H9 (cell line): ENCODE results near the gene TRPM4. TPM values are rescaled to one million over a fixed set of nuclear protein-coding genes. Genes with fewer than 3 reads are reported as not detected.

Experiments used
- DNase-seq: peaks from one replicate; pipeline ENCODE4 v3.0.0-alpha.2; 2017
- H2AFZ ChIP-seq: one replicate; pipeline ENCODE4 v1.6.1; 2013; ENCODE audit warnings: mild to moderate bottlenecking, low read length, control low read depth, moderate library complexity
- H2AK5ac ChIP-seq: 2 replicates; pipeline ENCODE4 v1.6.1; 2013; ENCODE audit warnings: low read length, control low read depth, mixed read lengths; ENCODE audit not compliant: insufficient read length
- H2BK120ac ChIP-seq: one replicate; pipeline ENCODE4 v1.6.1; 2013; ENCODE audit warnings: low read depth, mild to moderate bottlenecking, low read length, control low read depth, inconsistent platforms; ENCODE audit not compliant: poor library complexity, severe bottlenecking
- H2BK12ac ChIP-seq: 2 replicates; pipeline ENCODE4 v1.6.1; 2013; ENCODE audit warnings: low read length, control low read depth, mixed read lengths, low read depth; ENCODE audit not compliant: insufficient read length
- H2BK15ac ChIP-seq: 2 replicates; pipeline ENCODE4 v1.6.1; 2013; ENCODE audit warnings: low read depth, low read length, control low read depth
- H2BK20ac ChIP-seq: one replicate; pipeline ENCODE4 v1.6.1; 2013; ENCODE audit warnings: low read depth, mild to moderate bottlenecking, low read length, control low read depth, inconsistent platforms; ENCODE audit not compliant: poor library complexity, severe bottlenecking
- H2BK5ac ChIP-seq: 2 replicates; pipeline ENCODE4 v1.6.1; 2013; ENCODE audit warnings: low read length, control low read depth, mixed read lengths; ENCODE audit not compliant: insufficient read length
- H3K14ac ChIP-seq: 2 replicates; pipeline ENCODE4 v1.6.1; 2013; ENCODE audit warnings: low read length, control low read depth; ENCODE audit not compliant: insufficient read depth
- H3K18ac ChIP-seq: 2 replicates; pipeline ENCODE4 v1.6.1; 2013; ENCODE audit warnings: low read depth, mild to moderate bottlenecking, mixed read lengths, low read length, control low read depth; ENCODE audit not compliant: insufficient read length
- H3K23ac ChIP-seq: 2 replicates; pipeline ENCODE4 v1.6.1; 2013; ENCODE audit warnings: low read length, control low read depth, mixed read lengths, low read depth; ENCODE audit not compliant: insufficient read length
- H3K23me2 ChIP-seq: 2 replicates; pipeline ENCODE4 v1.6.1; 2013; ENCODE audit warnings: low read depth, mild to moderate bottlenecking, mixed read lengths, low read length, control low read depth; ENCODE audit not compliant: insufficient read length, poor library complexity, severe bottlenecking
- H3K27ac ChIP-seq: 2 replicates; pipeline ENCODE4 v1.5.1; 2013; ENCODE audit warnings: low read length, control low read depth, mixed read lengths, low read depth; ENCODE audit not compliant: insufficient read length
- H3K27me3 ChIP-seq: 2 replicates; pipeline ENCODE4 v1.6.1; 2013; ENCODE audit warnings: low read length, control low read depth, inconsistent platforms; ENCODE audit not compliant: insufficient read depth
- H3K4ac ChIP-seq: 2 replicates; pipeline ENCODE4 v1.6.1; 2013; ENCODE audit warnings: low read depth, mild to moderate bottlenecking, control low read depth, inconsistent platforms, low read length, moderate library complexity
- H3K4me1 ChIP-seq: 2 replicates; pipeline ENCODE4 v1.6.1; 2013; ENCODE audit warnings: low read length, control low read depth, inconsistent platforms; ENCODE audit not compliant: insufficient read depth
- H3K4me2 ChIP-seq: 2 replicates; pipeline ENCODE4 v1.6.1; 2013; ENCODE audit warnings: low read length, control low read depth, mixed read lengths; ENCODE audit not compliant: insufficient read length, insufficient read depth
- H3K56ac ChIP-seq: 2 replicates; pipeline ENCODE4 v1.6.1; 2013; ENCODE audit warnings: low read depth, mild to moderate bottlenecking, mixed read lengths, low read length, control low read depth; ENCODE audit not compliant: insufficient read length
- H3K79me1 ChIP-seq: 2 replicates; pipeline ENCODE4 v1.6.1; 2013; ENCODE audit warnings: low read depth, mild to moderate bottlenecking, moderate library complexity, low read length, control low read depth, inconsistent platforms; ENCODE audit not compliant: insufficient read depth, poor library complexity, severe bottlenecking
- H3K79me2 ChIP-seq: 2 replicates; pipeline ENCODE4 v1.6.1; 2013; ENCODE audit warnings: low read length, control low read depth, inconsistent platforms; ENCODE audit not compliant: insufficient read depth
- H3K9ac ChIP-seq: 2 replicates; pipeline ENCODE4 v1.6.1; 2013; ENCODE audit warnings: low read length, control low read depth, mixed read lengths; ENCODE audit not compliant: insufficient read length; ENCODE audit errors: extremely low read depth
- H3K9me3 ChIP-seq: one replicate; pipeline ENCODE4 v1.6.1; 2013; ENCODE audit warnings: low read depth, low read length, inconsistent platforms; ENCODE audit not compliant: control insufficient read depth
- H3T11ph ChIP-seq: one replicate; pipeline ENCODE4 v1.6.1; 2013; ENCODE audit warnings: mild to moderate bottlenecking, low read length, control low read depth, inconsistent platforms
- H4K20me1 ChIP-seq: one replicate; pipeline ENCODE4 v1.6.1; 2013; ENCODE audit not compliant: control insufficient read depth, insufficient read length, insufficient read depth
- H4K5ac ChIP-seq: 2 replicates; pipeline ENCODE4 v1.6.1; 2013; ENCODE audit warnings: low read depth, mild to moderate bottlenecking, mixed read lengths, low read length, control low read depth; ENCODE audit not compliant: insufficient read length
- H4K8ac ChIP-seq: replicated peaks from 2 replicates; pipeline ENCODE4 v1.6.1; 2013; ENCODE audit warnings: low read length, control low read depth, mixed read lengths, low read depth; ENCODE audit not compliant: insufficient read length
- H4K91ac ChIP-seq: 2 replicates; pipeline ENCODE4 v1.6.1; 2013; ENCODE audit warnings: low read depth, mild to moderate bottlenecking, moderate library complexity, mixed read lengths, low read length, control low read depth; ENCODE audit not compliant: insufficient read length
- H3K27ac Mint-ChIP-seq, 3 experiments: 2 replicates in 2 of 3; 3 replicates in 1 of 3; pipeline ENCODE4 v1.8.0; 2020 to 2021; ENCODE audit warnings: mixed read lengths in 3 of 3, mild to moderate bottlenecking in 1 of 3, moderate library complexity in 1 of 3
- H3K27me3 Mint-ChIP-seq: 2 replicates; pipeline ENCODE4 v1.8.0; 2021; ENCODE audit warnings: low read depth, mild to moderate bottlenecking, moderate library complexity, mixed read lengths
- H3K36me3 Mint-ChIP-seq, 3 experiments: 2 replicates in 2 of 3; 3 replicates in 1 of 3; pipeline ENCODE4 v1.8.0; 2020 to 2021; ENCODE audit warnings: low read depth in 3 of 3, mixed read lengths in 3 of 3; ENCODE audit not compliant: insufficient read depth in 1 of 3
- H3K4me1 Mint-ChIP-seq, 2 experiments: 2 replicates each; pipeline ENCODE4 v1.8.0; 2020; ENCODE audit warnings: mixed read lengths in 2 of 2
- H3K4me3 Mint-ChIP-seq, 2 experiments: 2 replicates in 1 of 2; 3 replicates in 1 of 2; pipeline ENCODE4 v1.8.0; 2020 to 2021; ENCODE audit warnings: mild to moderate bottlenecking in 2 of 2, mixed read lengths in 2 of 2, moderate library complexity in 1 of 2
- H3K9me3 Mint-ChIP-seq, 2 experiments: 2 replicates in 1 of 2; 3 replicates in 1 of 2; pipeline ENCODE4 v1.8.0; 2020; ENCODE audit warnings: mild to moderate bottlenecking in 2 of 2, mixed read lengths in 2 of 2, moderate library complexity in 1 of 2
- CTCF ChIP-seq: fragments of 200-600 bp; sonication (generic); conservative IDR thresholded peaks from 3 replicates; pipeline ENCODE4 v1.8.0; 2021; ENCODE audit warnings: antibody characterized with exemption, mild to moderate bottlenecking
- WGBS: extraction: QIAGEN DNeasy Blood & Tissue Kit; methylation state at CpG from one replicate; pipeline ENCODE4 v1.1.7; 2013; ENCODE audit warnings: missing lambda C conversion rate, low lambda C conversion rate, mixed read lengths; ENCODE audit not compliant: insufficient read length; ENCODE audit errors: extremely low coverage; 5-methylcytosine and 5-hydroxymethylcytosine counted together
- total RNA-seq: library from RNA; stranded (reverse); gene quantifications from 2 replicates; pipeline ENCODE4 v1.2.1, GENCODE V29; 2021

Gene TRPM4
- total RNA-seq, 1 experiment from 2014 or later, result 6.9 TPM

DNA sequence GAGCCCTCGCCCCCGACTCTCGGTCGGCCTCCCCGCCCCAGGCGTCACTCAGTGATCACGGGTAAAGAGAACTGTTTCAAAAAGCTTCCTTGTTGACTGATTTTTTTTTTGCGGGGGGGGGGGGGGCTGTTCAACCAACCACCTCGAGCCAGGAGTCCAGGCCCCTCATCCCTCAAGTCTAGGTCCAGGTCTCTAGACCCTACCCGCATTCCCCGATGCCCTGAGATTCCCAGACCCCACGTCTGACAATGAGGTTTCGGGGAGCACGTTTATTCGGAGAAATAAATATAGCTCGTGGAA is 6.7 kb upstream of the TRPM4 start:
- H3K9me3 ChIP-seq, result no peaks in the 10 kb centered on the region

More for the DNA sequence above, 6.7 kb upstream of the TRPM4 start:
- Histone ChIP-seq H4K8ac (no peak overlapping the region), H3K56ac (no peak overlapping the region), H3K18ac (no peak overlapping the region), H2BK12ac (no peak overlapping the region), H3K27me3 (no peaks in the 10 kb centered on the region; the same call in 1 of the 2 replicates), H4K91ac (no peak overlapping the region), H4K20me1 (no peaks in the 10 kb centered on the region), H3K4me1 (peaks cover 3% of the 10 kb centered on the region; the same call in 1 of the 2 replicates), H3K27ac (no peak overlapping the region), H3K23me2 (peaks cover 17% of the 10 kb centered on the region), H3K4ac (no peak overlapping the region), H2AFZ (no peak overlapping the region), H3K14ac (no peak overlapping the region), H4K5ac (no peak overlapping the region), H3K23ac (no peak overlapping the region), H3K79me2 (no peaks in the 10 kb centered on the region), H2BK15ac (no peak overlapping the region), H2AK5ac (no peak overlapping the region), H3T11ph (no peak overlapping the region), H3K79me1 (no peaks in the 10 kb centered on the region), H3K9ac (no peak overlapping the region), H2BK5ac (no peak overlapping the region), H2BK20ac (no peak overlapping the region), H2BK120ac (no peak overlapping the region), H3K4me2 (peak overlapping the region; percentile 57)
- no CpG with 5 or more reads among the region's 16 CpGs for WGBS
- peaks cover 21 to 53% of the 10 kb centered on the region in 2 experiments for H3K4me1 Mint-ChIP-seq
- H3K36me3 Mint-ChIP-seq, result peaks cover 0 to 15% (median 0%) of the 10 kb centered on the region in 3 experiments; a peak in 4 of 7 replicates
- no peak for TF ChIP-seq CTCF
- H3K27me3 Mint-ChIP-seq, result peaks cover 38% of the 10 kb centered on the region
- H3K27ac Mint-ChIP-seq, result no peak overlapping the region
- H3K4me3 Mint-ChIP-seq, result peak overlapping the region; percentile 87 to 96
- peaks cover 0 to 6% of the 10 kb centered on the region in 2 experiments; a peak in 2 of 5 replicates for H3K9me3 Mint-ChIP-seq
- no peak for DNase-seq
